CD1c-positive myeloid dendritic cell (primary cell): ENCODE results near the gene PAX7.

Experiments
- DNase-seq: peaks from one replicate; pipeline ENCODE4 v3.0.0-alpha.2; 2016; ENCODE audit errors: extremely low spot score

Gene PAX7

GRCh38 chr1:18795002-18795689 is 164.5 kb downstream of the PAX7 start:
- DNase-seq: no peak

GRCh38 chr1:18796950-18797349 is 166.3 kb downstream of the PAX7 start:
- DNase-seq: no peak
